HCT116 (cell line): ENCODE measurements around the gene OR5C1. TPM values are rescaled to one million over a fixed set of nuclear protein-coding genes. Genes with fewer than 3 reads are reported as not detected.

Experiments used
- ATAC-seq: fragments of 200-7000 bp; cut with Tn5 transposase; 2 replicates; pipeline ENCODE4 v1.9.1; 2020; ENCODE audit warnings: mild to moderate bottlenecking, moderate library complexity
- BruUV-seq: library from RNA; stranded (reverse); fragments of 400-500 nt; replicated peaks from 2 replicates; lab custom pipeline; 2021; lab: Mats Ljungman, UMichigan
- CTCF ChIA-PET: fragments of 300-600 bp; sonication (Branson Sonifier 250); formaldehyde crosslinking; loops from one replicate; lab custom pipeline; 2021; ENCODE audit warnings: antibody characterized with exemption; lab: Charles Lee
- POLR2A ChIA-PET: fragments of 300-600, 350-600 bp; sonication (Branson Sonifier 250); formaldehyde crosslinking; loops from one replicate; lab custom pipeline; 2021; ENCODE audit warnings: antibody characterized with exemption; lab: Charles Lee
- RAD21 ChIA-PET, 2 experiments: fragments of 300-600 bp; sonication (Branson Sonifier 250); formaldehyde crosslinking; loops; one replicate each; lab custom pipeline; 2023; ENCODE audit warnings: low total read pairs in 2 of 2; ENCODE audit not compliant: uncharacterized antibody in 2 of 2, unreplicated experiment in 2 of 2, low non-redundant PET in 1 of 2; lab: Charles Lee
- DNase-seq: peaks from one replicate; pipeline ENCODE4 v3.0.0-alpha.2; 2010; ENCODE audit warnings: low read depth, low spot score
- H2AFZ ChIP-seq: fragments of 200-600 bp; shearing (Covaris generic), sonication (generic); 2 replicates; pipeline ENCODE4 v1.6.1; 2017; ENCODE audit warnings: low read depth, mixed run types, mixed read lengths, antibody characterized with exemption, low read length; ENCODE audit not compliant: poor library complexity, severe bottlenecking
- H3K27ac ChIP-seq: 2 replicates; pipeline ENCODE4 v1.5.1; 2012; ENCODE audit warnings: low read depth, low read length
- H3K27me3 ChIP-seq: fragments of 200-600 bp; sonication (generic); 2 replicates; pipeline ENCODE4 v1.6.1; 2016; ENCODE audit warnings: mixed run types, low read length, mixed read lengths; ENCODE audit not compliant: insufficient read depth
- H3K36me3 ChIP-seq, 2 experiments: fragments of 200-500 bp in 1 of 2; fragments of 200-600 bp in 1 of 2; sonication (Bioruptor generic) in 1 of 2; sonication (generic) in 1 of 2; 2 replicates each; pipeline versions ENCODE4 v1.5.1 to v1.6.1; 2014 to 2016; ENCODE audit warnings: low read length in 2 of 2, inconsistent platforms in 1 of 2, mixed read lengths in 1 of 2, mixed run types in 1 of 2; ENCODE audit not compliant: insufficient read depth in 2 of 2, control insufficient read depth in 1 of 2
- H3K4me1 ChIP-seq, 2 experiments: fragments of 200-600 bp in 1 of 2; sonication (generic) in 1 of 2; 2 replicates each; pipeline versions ENCODE4 v1.5.1 to v1.6.1; 2012 to 2017; ENCODE audit warnings: low read length in 2 of 2, inconsistent platforms in 1 of 2, mild to moderate bottlenecking in 1 of 2, mixed read lengths in 1 of 2, mixed run types in 1 of 2, moderate library complexity in 1 of 2; ENCODE audit not compliant: insufficient read depth in 2 of 2, control insufficient read depth in 1 of 2
- H3K4me2 ChIP-seq: fragments of 200-600 bp; sonication (generic); 2 replicates; pipeline ENCODE4 v1.6.1; 2017; ENCODE audit warnings: mixed run types, low read length, mixed read lengths
- H3K4me3 ChIP-seq, 2 experiments: fragments of 200-600 bp in 1 of 2; sonication (generic) in 1 of 2; replicated peaks in 1 of 2; 2 replicates each; pipeline ENCODE4 v1.5.1; 2011 to 2016; ENCODE audit warnings: low read length in 2 of 2, control low read depth in 1 of 2, low read depth in 1 of 2, mild to moderate bottlenecking in 1 of 2, mixed read lengths in 1 of 2, mixed run types in 1 of 2
- H3K79me2 ChIP-seq: fragments of 200-600 bp; sonication (generic); 2 replicates; pipeline ENCODE4 v1.6.1; 2017; ENCODE audit warnings: mild to moderate bottlenecking, mixed run types, low read length, moderate library complexity, mixed read lengths; ENCODE audit not compliant: insufficient read depth
- H3K9ac ChIP-seq: fragments of 200-600 bp; sonication (generic); 2 replicates; pipeline ENCODE4 v1.6.1; 2016; ENCODE audit warnings: low read length, mixed read lengths
- H3K9me2 ChIP-seq: fragments of 200-600 bp; sonication (generic), shearing (Covaris generic); 2 replicates; pipeline ENCODE4 v1.6.1; 2017; ENCODE audit warnings: mixed run types, mild to moderate bottlenecking, moderate library complexity; ENCODE audit not compliant: insufficient read depth
- H3K9me3 ChIP-seq, 2 experiments: fragments of 200-500 bp in 1 of 2; fragments of 200-600 bp in 1 of 2; sonication (Bioruptor generic) in 1 of 2; sonication (generic) in 1 of 2; 2 replicates each; pipeline ENCODE4 v1.6.1; 2014 to 2017; ENCODE audit warnings: low read length in 2 of 2, mixed read lengths in 2 of 2, inconsistent platforms in 1 of 2, low read depth in 1 of 2, mild to moderate bottlenecking in 1 of 2, mixed run types in 1 of 2, moderate library complexity in 1 of 2; ENCODE audit not compliant: control insufficient read depth in 1 of 2, insufficient read depth in 1 of 2
- H4K20me1 ChIP-seq: fragments of 200-600 bp; sonication (generic), shearing (Covaris generic); 2 replicates; pipeline ENCODE4 v1.6.1; 2017; ENCODE audit warnings: mixed run types, mild to moderate bottlenecking, moderate library complexity; ENCODE audit not compliant: insufficient read depth
- CBX3 ChIP-seq: IDR thresholded peaks from 2 replicates; pipeline ENCODE4 v1.6.1; 2012; ENCODE audit warnings: low read depth
- CEBPB ChIP-seq: IDR thresholded peaks from 2 replicates; pipeline ENCODE4 v1.6.1; 2012; ENCODE audit warnings: low read depth
- EGR1 ChIP-seq: IDR thresholded peaks from 2 replicates; pipeline ENCODE4 v1.6.1; 2012; ENCODE audit warnings: low read depth
- ELF1 ChIP-seq: IDR thresholded peaks from 2 replicates; pipeline ENCODE4 v1.6.1; 2012; ENCODE audit warnings: low read depth, borderline replicate concordance
- EZH2 ChIP-seq: fragments of 200-600 bp; sonication (generic); IDR thresholded peaks from 2 replicates; pipeline ENCODE4 v1.6.1; 2017; ENCODE audit warnings: antibody characterized with exemption, mixed run types
- EZH2phosphoT487 ChIP-seq: fragments of 200-600 bp; IDR thresholded peaks from 2 replicates; pipeline ENCODE4 v1.6.1; 2018; ENCODE audit warnings: antibody characterized with exemption, borderline replicate concordance
- POLR2A ChIP-seq: IDR thresholded peaks from 2 replicates; pipeline ENCODE4 v1.7.0; 2011; ENCODE audit warnings: borderline replicate concordance; ENCODE audit not compliant: insufficient read depth, insufficient read length; ENCODE audit errors: extremely low read depth
- RAD21 ChIP-seq: IDR thresholded peaks from 2 replicates; pipeline ENCODE4 v1.6.1; 2012; ENCODE audit warnings: low read depth, mild to moderate bottlenecking
- SIN3A ChIP-seq: IDR thresholded peaks from 2 replicates; pipeline ENCODE4 v1.6.1; 2012; ENCODE audit warnings: low read depth
- SP1 ChIP-seq: IDR thresholded peaks from 2 replicates; pipeline ENCODE4 v1.6.1; 2012; ENCODE audit warnings: low read depth
- intact Hi-C: fragments of 100-400 bp; cut with micrococcal nuclease; formaldehyde crosslinking; loops from 2 replicates; pipeline ENCODE4 v1.10.0; 2022
- total RNA-seq: library from RNA; stranded (reverse); gene quantifications from one replicate; pipeline ENCODE4 v1.2.1, GENCODE V29; 2021; ENCODE audit not compliant: unreplicated experiment
- TF ChIP-seq, protein P1 (sequence below): IDR thresholded peaks from 2 replicates; pipeline ENCODE4 v1.6.1; 2012
- TF ChIP-seq, protein P2 (sequence below), 3 experiments: fragments of 200-600 bp in 1 of 3; sonication (generic) in 1 of 3; IDR thresholded peaks in 2 of 3; conservative IDR thresholded peaks in 1 of 3; 2 replicates each; pipeline ENCODE4 v1.5.1; 2012 to 2017; ENCODE audit warnings: low read depth in 2 of 3, low read length in 2 of 3, antibody characterized with exemption in 1 of 3, borderline replicate concordance in 1 of 3, control low read depth in 1 of 3, mild to moderate bottlenecking in 1 of 3, mixed read lengths in 1 of 3, mixed run types in 1 of 3, moderate library complexity in 1 of 3; ENCODE audit not compliant: insufficient read depth in 1 of 3
- TF ChIP-seq, protein P3 (sequence below): IDR thresholded peaks from 2 replicates; pipeline ENCODE4 v1.6.1; 2011; ENCODE audit warnings: mild to moderate bottlenecking, low read length, moderate library complexity; ENCODE audit not compliant: insufficient replicate concordance; ENCODE audit errors: extremely low read depth

OR5C1 gene
- total RNA-seq, 1 experiment from 2014 or later, result not detected

DNA sequence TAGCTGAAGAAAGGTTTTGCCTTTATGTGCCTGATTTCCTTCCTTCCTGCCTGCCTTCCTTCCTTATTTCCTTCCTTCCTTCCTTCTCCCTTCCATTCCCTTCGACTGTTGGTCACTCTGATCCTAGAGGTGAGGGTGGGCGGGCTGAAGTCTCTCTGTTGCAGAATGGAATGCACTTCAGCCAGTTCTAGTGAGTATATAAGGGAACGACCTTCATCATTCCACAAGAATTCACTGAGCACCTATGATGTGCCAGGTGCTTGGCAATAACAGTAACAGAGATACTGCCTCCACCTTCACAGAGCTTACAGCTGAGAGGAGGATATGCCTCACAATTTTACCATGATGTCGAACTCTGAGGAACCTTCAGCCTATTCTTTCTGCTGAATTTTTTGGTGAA lies 8.7 kb upstream of the OR5C1 start:
- CTCF ChIA-PET, result no interaction called here
- no peak overlapping the region for H3K9ac ChIP-seq
- POLR2A ChIA-PET, result no interaction called here

DNA sequence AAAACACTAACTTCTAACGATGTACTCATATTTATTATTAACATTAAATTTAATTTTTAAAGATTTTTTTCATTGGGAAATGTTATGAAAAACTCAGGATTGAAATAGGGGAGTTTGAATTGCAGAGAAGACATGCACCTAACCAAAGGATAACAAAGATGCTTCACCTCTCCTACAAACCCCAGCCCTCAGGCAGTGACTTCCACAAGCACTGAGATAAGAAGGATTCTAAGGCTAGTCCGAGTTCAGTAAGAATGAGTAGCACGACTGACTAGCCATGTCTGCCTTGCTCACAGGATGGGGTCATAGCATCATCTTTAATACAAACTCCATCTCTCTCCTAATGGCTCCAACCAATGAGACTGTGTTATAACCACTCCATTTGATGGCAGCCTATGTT lies 7.1 kb upstream of the OR5C1 start:
- TF ChIP-seq EGR1 (no peak), ELF1 (no peak), EZH2 (no peak)
- TF ChIP-seq, protein P1, sequence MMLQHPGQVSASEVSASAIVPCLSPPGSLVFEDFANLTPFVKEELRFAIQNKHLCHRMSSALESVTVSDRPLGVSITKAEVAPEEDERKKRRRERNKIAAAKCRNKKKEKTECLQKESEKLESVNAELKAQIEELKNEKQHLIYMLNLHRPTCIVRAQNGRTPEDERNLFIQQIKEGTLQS, result no peak
- TF ChIP-seq, protein P2, sequence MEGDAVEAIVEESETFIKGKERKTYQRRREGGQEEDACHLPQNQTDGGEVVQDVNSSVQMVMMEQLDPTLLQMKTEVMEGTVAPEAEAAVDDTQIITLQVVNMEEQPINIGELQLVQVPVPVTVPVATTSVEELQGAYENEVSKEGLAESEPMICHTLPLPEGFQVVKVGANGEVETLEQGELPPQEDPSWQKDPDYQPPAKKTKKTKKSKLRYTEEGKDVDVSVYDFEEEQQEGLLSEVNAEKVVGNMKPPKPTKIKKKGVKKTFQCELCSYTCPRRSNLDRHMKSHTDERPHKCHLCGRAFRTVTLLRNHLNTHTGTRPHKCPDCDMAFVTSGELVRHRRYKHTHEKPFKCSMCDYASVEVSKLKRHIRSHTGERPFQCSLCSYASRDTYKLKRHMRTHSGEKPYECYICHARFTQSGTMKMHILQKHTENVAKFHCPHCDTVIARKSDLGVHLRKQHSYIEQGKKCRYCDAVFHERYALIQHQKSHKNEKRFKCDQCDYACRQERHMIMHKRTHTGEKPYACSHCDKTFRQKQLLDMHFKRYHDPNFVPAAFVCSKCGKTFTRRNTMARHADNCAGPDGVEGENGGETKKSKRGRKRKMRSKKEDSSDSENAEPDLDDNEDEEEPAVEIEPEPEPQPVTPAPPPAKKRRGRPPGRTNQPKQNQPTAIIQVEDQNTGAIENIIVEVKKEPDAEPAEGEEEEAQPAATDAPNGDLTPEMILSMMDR (IDR thresholded peaks at IDR 0.05 in 2 of 3, conservative IDR thresholded peaks at IDR 0.05 in 1 of 3; ENCODE audit: borderline replicate concordance in 1 of 3, insufficient read depth in 1 of 3, low read depth in 2 of 3, low read length in 2 of 3), result no peak
- TF ChIP-seq, all 23 proteins: peak for 0
- Histone ChIP-seq H3K79me2 (no peaks in the 10 kb centered on the region), H3K4me3 (no peak overlapping the region), H3K4me2 (no peak overlapping the region), H3K27ac (no peak overlapping the region), H3K9me3 (no peaks in the 10 kb centered on the region), H4K20me1 (no peaks in the 10 kb centered on the region), H3K4me1 (peaks cover 0 to 17% of the 10 kb centered on the region in 2 experiments; a peak in 2 of 4 replicates), H2AFZ (no peak overlapping the region), H3K9me2 (no peaks in the 10 kb centered on the region), H3K9ac (no peak overlapping the region), H3K27me3 (0 out of 2 replicates have a peak, but pooled peaks cover 6% of the 10 kb centered on the region), H3K36me3 (no peaks in the 10 kb centered on the region)
- ChIA-PET CTCF (no interaction called here), POLR2A (no interaction called here), RAD21 (no interaction called here)
- ATAC-seq, result no peak
- DNase-seq, result no peak
- intact Hi-C loops, result no loop called here
- BruUV-seq, result no TSS peak

More for the DNA sequence above, 8.7 kb upstream of the OR5C1 start:
- RAD21 ChIA-PET, result no interaction called here
- Histone ChIP-seq H3K4me1 (peaks cover 0 to 17% of the 10 kb centered on the region in 2 experiments; a peak in 2 of 4 replicates), H3K27ac (no peak overlapping the region), H3K4me2 (no peak overlapping the region), H3K27me3 (no peaks in the 10 kb centered on the region), H3K9me3 (no peaks in the 10 kb centered on the region), H3K79me2 (no peaks in the 10 kb centered on the region), H3K9me2 (no peaks in the 10 kb centered on the region), H3K36me3 (no peaks in the 10 kb centered on the region), H2AFZ (no peak overlapping the region), H3K4me3 (no peak overlapping the region), H4K20me1 (no peaks in the 10 kb centered on the region)
- ATAC-seq (0 out of 2 replicates have a peak, but pooled peaks have one; percentile 30), DNase-seq (no peak)
- intact Hi-C loops, result no loop called here
- TF ChIP-seq CEBPB (no peak), EZH2phosphoT487 (no peak), ELF1 (no peak), EZH2 (no peak), CBX3 (no peak), RAD21 (no peak), SIN3A (no peak), POLR2A (no peak), SP1 (no peak)
- TF ChIP-seq, protein P3, sequence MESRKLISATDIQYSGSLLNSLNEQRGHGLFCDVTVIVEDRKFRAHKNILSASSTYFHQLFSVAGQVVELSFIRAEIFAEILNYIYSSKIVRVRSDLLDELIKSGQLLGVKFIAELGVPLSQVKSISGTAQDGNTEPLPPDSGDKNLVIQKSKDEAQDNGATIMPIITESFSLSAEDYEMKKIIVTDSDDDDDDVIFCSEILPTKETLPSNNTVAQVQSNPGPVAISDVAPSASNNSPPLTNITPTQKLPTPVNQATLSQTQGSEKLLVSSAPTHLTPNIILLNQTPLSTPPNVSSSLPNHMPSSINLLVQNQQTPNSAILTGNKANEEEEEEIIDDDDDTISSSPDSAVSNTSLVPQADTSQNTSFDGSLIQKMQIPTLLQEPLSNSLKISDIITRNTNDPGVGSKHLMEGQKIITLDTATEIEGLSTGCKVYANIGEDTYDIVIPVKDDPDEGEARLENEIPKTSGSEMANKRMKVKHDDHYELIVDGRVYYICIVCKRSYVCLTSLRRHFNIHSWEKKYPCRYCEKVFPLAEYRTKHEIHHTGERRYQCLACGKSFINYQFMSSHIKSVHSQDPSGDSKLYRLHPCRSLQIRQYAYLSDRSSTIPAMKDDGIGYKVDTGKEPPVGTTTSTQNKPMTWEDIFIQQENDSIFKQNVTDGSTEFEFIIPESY, result no peak
- no TSS peak for BruUV-seq
